ENCODE results near the gene CATSPERB. TPM values are rescaled to one million over a fixed set of nuclear protein-coding genes. Genes with fewer than 3 reads are reported as not detected.

CATSPERB gene
- total and polyA plus RNA-seq, 9 of the 15 experiments (the other 6 are each of a cell fraction or from before 2014, with no cell fraction given), result 0.05 to 1.4 (median 0.89) TPM

DNA sequence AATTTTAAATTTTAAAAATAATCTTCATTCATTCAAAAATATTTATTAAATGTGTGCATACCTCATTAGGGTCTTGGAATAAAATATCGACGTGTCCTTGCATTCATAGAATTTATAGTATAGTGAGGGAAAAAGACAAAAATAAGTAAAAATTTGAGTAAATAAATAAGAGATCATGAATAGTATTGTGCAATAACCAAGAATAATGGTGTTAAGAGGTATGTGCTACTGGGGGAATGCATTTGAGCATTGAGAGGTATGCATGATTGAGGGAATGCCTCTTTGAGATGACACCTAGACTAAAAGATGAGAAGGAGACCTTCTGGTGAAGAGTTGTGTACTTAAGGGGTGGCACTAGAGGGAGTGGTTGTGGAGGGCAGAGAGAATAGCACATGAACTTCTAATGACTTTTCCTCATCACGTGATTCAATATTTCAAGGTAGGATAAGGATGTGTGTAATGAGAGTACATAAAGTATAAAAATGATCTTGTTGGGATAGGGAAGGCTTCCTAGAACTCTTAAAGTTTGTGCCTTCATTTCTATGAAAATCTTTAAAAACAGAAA lies 18.8 kb upstream of the CATSPERB start:
- H3K4me1 ChIP-seq (replicated peaks in 1 of 2; ENCODE audit: control insufficient read depth in 2 of 2, insufficient read depth in 2 of 2, low read length in 2 of 2), result no peaks in the 10 kb centered on the region; a peak in 1 of 5 replicates
- TF ChIP-seq CEBPG (CRISPR knock-in tag; IDR thresholded peaks at IDR 0.05) (no peak), CEBPG (tag; conservative IDR thresholded peaks at IDR 0.05 in 1 of 2, IDR thresholded peaks at IDR 0.05 in 1 of 2) (peak in 1 of 2 experiments; percentile 82; a peak in 2 of 4 replicates), RAD21 (CRISPR knock-in tag; conservative IDR thresholded peaks at IDR 0.05 in 1 of 2, IDR thresholded peaks at IDR 0.05 in 1 of 2) (0 out of 4 replicates have a peak, but pooled peaks of 1 of the 2 experiments have one; percentile 16), BRD4 (IDR thresholded peaks at IDR 0.05) (no peak), CEBPB (tag; IDR thresholded peaks at IDR 0.05) (peak; percentile 76), CBFA2T2 (conservative IDR thresholded peaks at IDR 0.05) (no peak), HNRNPK (IDR thresholded peaks at IDR 0.05; ENCODE audit: low read depth, low read length, poor library complexity, severe bottlenecking) (no peak), BRCA1 (IDR thresholded peaks at IDR 0.05) (no peak), BRCA1 (CRISPR knock-in tag; IDR thresholded peaks at IDR 0.05) (no peak), PCBP2 (IDR thresholded peaks at IDR 0.05; ENCODE audit: low read depth, low read length, poor library complexity, severe bottlenecking) (no peak)
- TF ChIP-seq, protein P1, sequence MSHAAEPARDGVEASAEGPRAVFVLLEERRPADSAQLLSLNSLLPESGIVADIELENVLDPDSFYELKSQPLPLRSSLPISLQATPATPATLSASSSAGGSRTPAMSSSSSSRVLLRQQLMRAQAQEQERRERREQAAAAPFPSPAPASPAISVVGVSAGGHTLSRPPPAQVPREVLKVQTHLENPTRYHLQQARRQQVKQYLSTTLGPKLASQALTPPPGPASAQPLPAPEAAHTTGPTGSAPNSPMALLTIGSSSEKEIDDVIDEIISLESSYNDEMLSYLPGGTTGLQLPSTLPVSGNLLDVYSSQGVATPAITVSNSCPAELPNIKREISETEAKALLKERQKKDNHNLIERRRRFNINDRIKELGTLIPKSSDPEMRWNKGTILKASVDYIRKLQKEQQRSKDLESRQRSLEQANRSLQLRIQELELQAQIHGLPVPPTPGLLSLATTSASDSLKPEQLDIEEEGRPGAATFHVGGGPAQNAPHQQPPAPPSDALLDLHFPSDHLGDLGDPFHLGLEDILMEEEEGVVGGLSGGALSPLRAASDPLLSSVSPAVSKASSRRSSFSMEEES (CRISPR knock-in tag; IDR thresholded peaks at IDR 0.05), result peak; percentile 79
- POLR2A ChIA-PET, result no interaction called here
- FAIRE-seq (no peak), DNase-seq (ENCODE audit: extremely low read depth in 1 of 4, low spot score in 3 of 4) (no peak), ATAC-seq (no peak)
- H3K9me3 ChIP-seq (replicated peaks; ENCODE audit: control insufficient read depth, insufficient read depth, low read depth, low read length), result no peaks in the 10 kb centered on the region
- H3K9ac ChIP-seq (ENCODE audit: insufficient read depth in 1 of 2, low read depth in 2 of 2, low read length in 2 of 2), result no peak overlapping the region
- no peaks in the 10 kb centered on the region for H3K36me3 ChIP-seq (ENCODE audit: control insufficient read depth, insufficient read depth, low read length)
- H3K79me2 ChIP-seq (ENCODE audit: control insufficient read depth, insufficient read depth, low read length), result no peaks in the 10 kb centered on the region
- BruUV-seq (replicated peaks), result no TSS peak
- intact Hi-C loops (cut with micrococcal nuclease), result no loop called here
- CTCF ChIA-PET (ENCODE audit: low intra/inter-chr PET ratio), result no interaction called here
- H3K9me1 ChIP-seq (ENCODE audit: control insufficient read depth, insufficient read depth, low read length), result no peaks in the 10 kb centered on the region
- no peak overlapping the region for H3K27ac ChIP-seq (ENCODE audit: extremely low read depth, low read depth, low read length)
- H3K4me3 ChIP-seq, result no peak overlapping the region
- H2AFZ ChIP-seq (ENCODE audit: low read depth, low read length), result no peak overlapping the region
- H4K20me1 ChIP-seq (replicated peaks; ENCODE audit: control insufficient read depth, insufficient read depth, low read length), result no peaks in the 10 kb centered on the region
- whole genome bisulfite sequencing (ENCODE audit: insufficient coverage, low coverage, missing lambda C conversion rate), result 33% methylated on average over 3 of the region's 3 CpGs
- no peak overlapping the region for H3K4me2 ChIP-seq (ENCODE audit: insufficient read depth, low read length)
- H3K27me3 ChIP-seq (ENCODE audit: control insufficient read depth in 2 of 2, insufficient read depth in 2 of 2, low read length in 2 of 2), result no peaks in the 10 kb centered on the region
- in situ Hi-C loops (cut with MboI), result no loop called here
